ENCODE results near the gene ANKUB1.
A peak's percentile ranks its signal among the peaks of the same experiment; 100 is the strongest.

ANKUB1 gene

GRCh38 chr3:149763565-149764195, 28.7 kb downstream of the ANKUB1 start:
- Histone ChIP-seq H3K4me3 (ENCODE audit: low read depth, low read length) (no peak overlapping the region), H3K27ac (no peak overlapping the region), H3K4me1 (no peaks in the 10 kb centered on the region), H3K79me2 (no peaks in the 10 kb centered on the region), H3K27me3 (ENCODE audit: control insufficient read depth, insufficient read depth, low read length) (no peaks in the 10 kb centered on the region), H3K9ac (no peak overlapping the region), H3K36me3 (ENCODE audit: control insufficient read depth, insufficient read depth, low read length) (no peaks in the 10 kb centered on the region), H2AFZ (no peak overlapping the region), H3K9me3 (ENCODE audit: control insufficient read depth, low read length) (no peaks in the 10 kb centered on the region), H3K4me2 (ENCODE audit: low read length) (no peak overlapping the region)
- no peak for TF ChIP-seq CTCF (IDR thresholded peaks at IDR 0.05)

GRCh38 chr3:149753717-149754116, 38.6 kb downstream of the ANKUB1 start:
- Histone ChIP-seq H3K4me3 (ENCODE audit: low read depth, low read length) (no peak overlapping the region), H3K4me2 (ENCODE audit: low read length) (no peak overlapping the region), H3K27me3 (ENCODE audit: control insufficient read depth, insufficient read depth, low read length) (no peaks in the 10 kb centered on the region), H3K9me3 (ENCODE audit: control insufficient read depth, low read length) (no peaks in the 10 kb centered on the region), H2AFZ (peak overlapping the region; percentile 97), H3K27ac (no peak overlapping the region), H3K79me2 (no peaks in the 10 kb centered on the region), H3K36me3 (ENCODE audit: control insufficient read depth, insufficient read depth, low read length) (no peaks in the 10 kb centered on the region), H3K9ac (no peak overlapping the region), H3K4me1 (peaks cover 3% of the 10 kb centered on the region)
- TF ChIP-seq CTCF (IDR thresholded peaks at IDR 0.05): no peak

- Histone ChIP-seq H3K4me1 (peaks cover 3% of the 10 kb centered on the region), H3K27me3 (ENCODE audit: control insufficient read depth, insufficient read depth, low read length) (no peaks in the 10 kb centered on the region), H2AFZ (peak overlapping the region; percentile 97), H3K9me3 (ENCODE audit: control insufficient read depth, low read length) (no peaks in the 10 kb centered on the region), H3K27ac (peak overlapping the region; percentile 61), H3K9ac (no peak overlapping the region), H3K79me2 (no peaks in the 10 kb centered on the region), H3K4me2 (ENCODE audit: low read length) (peak overlapping the region; percentile 85), H3K4me3 (ENCODE audit: low read depth, low read length) (peak overlapping the region; percentile 82), H3K36me3 (ENCODE audit: control insufficient read depth, insufficient read depth, low read length) (no peaks in the 10 kb centered on the region)
- TF ChIP-seq CTCF (IDR thresholded peaks at IDR 0.05): no peak
Observed at GRCh38 chr3:149752788-149753136, 39.6 kb downstream of the ANKUB1 start.

GRCh38 chr3:149752051-149752787, 40.1 kb downstream of the ANKUB1 start, which contains the start of gene COMMD2:
Gene COMMD2, minus strand, starts transcription at chr3:149752489. Its CDS starts 45 bp downstream, at chr3:149752444.
- peak within 1 kb of the TSS; percentile 28 for H3K9ac ChIP-seq
- peak within 1 kb of the TSS; percentile 82 for H3K4me3 ChIP-seq (ENCODE audit: low read depth, low read length)
- peak within 1 kb of the TSS; percentile 61 for H3K27ac ChIP-seq
- no peaks in the 10 kb centered on the region for H3K27me3 ChIP-seq (ENCODE audit: control insufficient read depth, insufficient read depth, low read length)
- peak; percentile 42 for TF ChIP-seq CTCF (IDR thresholded peaks at IDR 0.05)
- no peaks in the 10 kb centered on the region for H3K79me2 ChIP-seq
- peak within 1 kb of the TSS; percentile 97 for H2AFZ ChIP-seq
- H3K9me3 ChIP-seq (ENCODE audit: control insufficient read depth, low read length): no peaks in the 10 kb centered on the region
- H3K4me1 ChIP-seq: peaks cover 3% of the 10 kb centered on the region
- peak within 1 kb of the TSS; percentile 85 for H3K4me2 ChIP-seq (ENCODE audit: low read length)
- H3K36me3 ChIP-seq (ENCODE audit: control insufficient read depth, insufficient read depth, low read length): no peaks in the 10 kb centered on the region

All from parathyroid adenoma (tissue), 2 donors.